Peyer's patch (tissue), 4 donors: ENCODE measurements around the gene LRRN2. TPM values are rescaled to one million over a fixed set of nuclear protein-coding genes. Genes with fewer than 3 reads are reported as not detected.
"Not testable (repeated sequence)": the region's sequence is repeated elsewhere in the genome, so short reads cannot be mapped to it uniquely, and the experiment has no call there.

Source experiments
- DNase-seq, 3 donors: peaks; one replicate each; pipeline ENCODE4 v3.0.0-alpha.2; 2017 to 2019
- H3K27ac ChIP-seq, 4 donors: fragments of 200-600 bp; sonication (generic); one replicate each; pipeline ENCODE4 v1.5.1; 2016 to 2019
- H3K27me3 ChIP-seq, 2 donors: fragments of 200-600 bp; sonication (generic); one replicate each; pipeline ENCODE4 v1.5.1; 2019
- H3K36me3 ChIP-seq, 3 donors: fragments of 200-600 bp; sonication (generic); one replicate each; pipeline ENCODE4 v1.5.1; 2016 to 2019
- H3K4me1 ChIP-seq, 4 donors: fragments of 200-600 bp; sonication (generic); one replicate each; pipeline ENCODE4 v1.5.1; 2016 to 2019
- H3K4me3 ChIP-seq, 4 donors: fragments of 200-600 bp; sonication (generic); 1 replicate in 3 of 4; 2 replicates in 1 of 4; pipeline ENCODE4 v1.5.1; 2016 to 2019; ENCODE audit warnings: mild to moderate bottlenecking in 1 of 4
- H3K9me3 ChIP-seq, 4 donors: fragments of 200-600 bp; sonication (generic); one replicate each; pipeline ENCODE4 v1.5.1; 2016 to 2019; ENCODE audit warnings: mild to moderate bottlenecking in 1 of 4
- CTCF ChIP-seq, 6 experiments: fragments of 450-650 bp in 4 of 6; fragments of 200-600 bp in 2 of 6; sonication (generic) in 1 of 6; IDR thresholded peaks; one replicate each; pipeline ENCODE4 v1.5.1; 2017 to 2019; ENCODE audit warnings: antibody characterized with exemption in 6 of 6, mild to moderate bottlenecking in 3 of 6, moderate library complexity in 1 of 6
- POLR2A ChIP-seq, 2 donors: fragments of 450-650 bp; IDR thresholded peaks; one replicate each; pipeline ENCODE4 v1.5.1; 2017; ENCODE audit warnings: antibody characterized with exemption in 2 of 2, mild to moderate bottlenecking in 2 of 2, moderate library complexity in 2 of 2
- total RNA-seq, 4 donors: library from RNA; depleted of rRNA; stranded (reverse); fragments of >200 nt; gene quantifications; one replicate each; pipeline ENCODE4 v1.1.0, GENCODE V29; 2016

Gene LRRN2
- total RNA-seq, 4 donors from 2014 or later: 0.66 to 1.6 (median 0.70) TPM; not detected in 1

- Histone ChIP-seq H3K27me3 (no peaks in the 10 kb centered on the region), H3K27ac (no peak overlapping the region), H3K36me3 (no peaks in the 10 kb centered on the region), H3K9me3 (no peaks in the 10 kb centered on the region), H3K4me1 (peaks cover 0 to 3% (median 0%) of the 10 kb centered on the region in 4 donors), H3K4me3 (no peak overlapping the region)
- TF ChIP-seq CTCF (IDR thresholded peaks at IDR 0.05) (no peak), POLR2A (IDR thresholded peaks at IDR 0.05) (no peak)
- no peak for DNase-seq
These were observed 44.1 kb downstream of the LRRN2 start for GRCh38 chr1:204641455-204641854.

- H3K4me3 ChIP-seq: no peak overlapping the region
- no peak overlapping the region for H3K27ac ChIP-seq
- H3K4me1 ChIP-seq: peaks cover 0 to 3% (median 0%) of the 10 kb centered on the region in 4 donors
- TF ChIP-seq POLR2A (IDR thresholded peaks at IDR 0.05) (no peak), CTCF (IDR thresholded peaks at IDR 0.05) (no peak)
- no peaks in the 10 kb centered on the region for H3K36me3 ChIP-seq
- H3K9me3 ChIP-seq: no peaks in the 10 kb centered on the region
- DNase-seq: no peak
- no peaks in the 10 kb centered on the region for H3K27me3 ChIP-seq
These were observed 45.0 kb downstream of the LRRN2 start for GRCh38 chr1:204640578-204640977.

GRCh38 chr1:204634260-204634910 is 51.2 kb downstream of the LRRN2 start:
- H3K27ac ChIP-seq: no peak overlapping the region
- H3K27me3 ChIP-seq: no peaks in the 10 kb centered on the region
- no peaks in the 10 kb centered on the region for H3K9me3 ChIP-seq
- DNase-seq: no peak
- peaks cover 0 to 3% (median 0%) of the 10 kb centered on the region in 4 donors for H3K4me1 ChIP-seq
- no peak overlapping the region for H3K4me3 ChIP-seq
- TF ChIP-seq POLR2A (IDR thresholded peaks at IDR 0.05): no peak
- no peak for TF ChIP-seq CTCF (IDR thresholded peaks at IDR 0.05)
- no peaks in the 10 kb centered on the region for H3K36me3 ChIP-seq

GRCh38 chr1:204633665-204634064 is 51.9 kb downstream of the LRRN2 start:
- Histone ChIP-seq H3K4me3 (no peak overlapping the region), H3K9me3 (no peaks in the 10 kb centered on the region), H3K27me3 (no peaks in the 10 kb centered on the region), H3K27ac (no peak overlapping the region), H3K4me1 (peaks cover 0 to 3% (median 0%) of the 10 kb centered on the region in 4 donors), H3K36me3 (no peaks in the 10 kb centered on the region)
- DNase-seq: no peak
- TF ChIP-seq CTCF (IDR thresholded peaks at IDR 0.05) (no peak), POLR2A (IDR thresholded peaks at IDR 0.05) (no peak)

- Histone ChIP-seq H3K36me3 (no peaks in the 10 kb centered on the region), H3K27me3 (no peaks in the 10 kb centered on the region)
- DNase-seq: no peak
These were observed 55.2 kb downstream of the LRRN2 start for GRCh38 chr1:204630132-204630905.

GRCh38 chr1:204629459-204629858 is 56.1 kb downstream of the LRRN2 start:
- H3K27ac ChIP-seq, H3K9me3 ChIP-seq, H3K4me3 ChIP-seq, H3K27me3 ChIP-seq, H3K36me3 ChIP-seq, H3K4me1 ChIP-seq, DNase-seq: not testable (repeated sequence)

More at GRCh38 chr1:204630132-204630905, 55.2 kb downstream of the LRRN2 start:
- Histone ChIP-seq H3K9me3 (no peaks in the 10 kb centered on the region), H3K4me3 (no peak overlapping the region), H3K27ac (no peak overlapping the region), H3K4me1 (no peaks in the 10 kb centered on the region)
- TF ChIP-seq CTCF (IDR thresholded peaks at IDR 0.05) (no peak), POLR2A (IDR thresholded peaks at IDR 0.05) (no peak)
